Sigmoid colon (tissue), 3 donors: ENCODE results near the gene RHEB.

Experiments
- POLR2A ChIP-seq, 2 donors: fragments of 450-650 bp; IDR thresholded peaks; one replicate each; pipeline ENCODE4 v1.6.1; 2016; ENCODE audit warnings: antibody characterized with exemption in 2 of 2, mild to moderate bottlenecking in 2 of 2, moderate library complexity in 2 of 2
- TF ChIP-seq, protein P1 (sequence below), 4 experiments: fragments of 450-650 bp in 3 of 4; fragments of 200-600 bp in 1 of 4; IDR thresholded peaks; one replicate each; pipeline ENCODE4 v1.5.1; 2016 to 2019; ENCODE audit warnings: antibody characterized with exemption in 4 of 4, mild to moderate bottlenecking in 3 of 4, moderate library complexity in 2 of 4

DNA sequence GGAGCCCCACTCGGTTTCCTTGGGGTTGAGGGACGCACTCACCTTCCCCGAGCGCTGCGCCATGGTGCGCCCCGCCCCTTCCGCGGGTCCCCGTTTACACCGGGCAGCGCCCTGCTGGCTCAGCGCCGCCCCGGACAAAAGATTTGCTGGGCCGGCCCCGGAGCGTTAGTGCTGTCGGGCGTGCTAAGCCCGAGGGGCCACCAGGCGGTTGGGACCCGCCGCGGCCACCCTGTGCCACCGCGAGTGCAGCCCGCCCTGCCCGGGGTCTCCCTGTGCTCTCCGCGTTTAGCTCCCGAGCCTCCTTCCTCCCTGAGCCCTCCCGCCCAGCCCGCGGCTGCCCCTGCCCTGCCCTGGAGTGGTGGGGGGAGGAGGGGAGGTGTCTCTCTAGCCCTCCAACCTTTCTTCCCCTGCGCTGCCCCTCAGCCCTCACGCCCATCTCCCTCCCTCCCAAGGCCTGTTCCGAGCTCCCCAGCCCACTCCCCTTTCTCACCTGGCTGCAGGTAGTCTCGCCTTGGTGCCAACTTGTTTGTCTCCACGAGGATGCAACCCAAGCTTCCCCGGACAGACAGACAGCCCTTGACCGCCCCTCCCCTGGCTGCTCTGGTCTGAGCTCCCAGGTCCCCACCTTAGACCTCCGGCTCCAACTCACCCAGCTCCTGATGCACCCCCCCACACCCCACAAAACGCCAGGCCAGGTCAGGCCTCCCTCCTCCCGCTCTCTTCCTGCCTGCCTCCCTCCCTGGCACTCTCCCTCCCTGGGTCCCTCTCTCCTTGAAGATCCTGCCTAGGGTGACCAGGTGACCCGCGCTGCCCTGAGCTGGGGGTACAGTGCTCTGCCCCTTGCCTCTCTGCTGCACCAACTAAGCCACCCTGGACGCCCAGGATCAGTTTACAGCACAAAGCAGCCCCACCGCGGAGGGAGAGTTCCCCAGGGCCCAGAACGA is 79.6 kb downstream of the RHEB start, which contains the start of gene CRYGN:
- TF ChIP-seq, protein P1, sequence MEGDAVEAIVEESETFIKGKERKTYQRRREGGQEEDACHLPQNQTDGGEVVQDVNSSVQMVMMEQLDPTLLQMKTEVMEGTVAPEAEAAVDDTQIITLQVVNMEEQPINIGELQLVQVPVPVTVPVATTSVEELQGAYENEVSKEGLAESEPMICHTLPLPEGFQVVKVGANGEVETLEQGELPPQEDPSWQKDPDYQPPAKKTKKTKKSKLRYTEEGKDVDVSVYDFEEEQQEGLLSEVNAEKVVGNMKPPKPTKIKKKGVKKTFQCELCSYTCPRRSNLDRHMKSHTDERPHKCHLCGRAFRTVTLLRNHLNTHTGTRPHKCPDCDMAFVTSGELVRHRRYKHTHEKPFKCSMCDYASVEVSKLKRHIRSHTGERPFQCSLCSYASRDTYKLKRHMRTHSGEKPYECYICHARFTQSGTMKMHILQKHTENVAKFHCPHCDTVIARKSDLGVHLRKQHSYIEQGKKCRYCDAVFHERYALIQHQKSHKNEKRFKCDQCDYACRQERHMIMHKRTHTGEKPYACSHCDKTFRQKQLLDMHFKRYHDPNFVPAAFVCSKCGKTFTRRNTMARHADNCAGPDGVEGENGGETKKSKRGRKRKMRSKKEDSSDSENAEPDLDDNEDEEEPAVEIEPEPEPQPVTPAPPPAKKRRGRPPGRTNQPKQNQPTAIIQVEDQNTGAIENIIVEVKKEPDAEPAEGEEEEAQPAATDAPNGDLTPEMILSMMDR (IDR thresholded peaks at IDR 0.05), result no peak
- no peak for TF ChIP-seq POLR2A (IDR thresholded peaks at IDR 0.05)
